AG10803 (cell line): ENCODE results near the gene SH3BGRL2.
A peak's percentile ranks its signal among the peaks of the same experiment; 100 is the strongest.
"Not testable (repeated sequence)": the region's sequence is repeated elsewhere in the genome, so short reads cannot be mapped to it uniquely, and the experiment has no call there.

ENCODE experiments used
- DNase-seq: peaks from one replicate; pipeline ENCODE4 v3.0.0; 2010; ENCODE audit warnings: low read depth
- H3K4me3 ChIP-seq: 2 replicates; pipeline ENCODE4 v1.5.1; 2011; ENCODE audit warnings: mild to moderate bottlenecking, low read length, control low read depth
- TF ChIP-seq, protein P1 (sequence below): conservative IDR thresholded peaks from 2 replicates; pipeline ENCODE4 v1.5.1; 2011; ENCODE audit warnings: mild to moderate bottlenecking, low read length, control low read depth, inconsistent platforms

SH3BGRL2 gene

DNA sequence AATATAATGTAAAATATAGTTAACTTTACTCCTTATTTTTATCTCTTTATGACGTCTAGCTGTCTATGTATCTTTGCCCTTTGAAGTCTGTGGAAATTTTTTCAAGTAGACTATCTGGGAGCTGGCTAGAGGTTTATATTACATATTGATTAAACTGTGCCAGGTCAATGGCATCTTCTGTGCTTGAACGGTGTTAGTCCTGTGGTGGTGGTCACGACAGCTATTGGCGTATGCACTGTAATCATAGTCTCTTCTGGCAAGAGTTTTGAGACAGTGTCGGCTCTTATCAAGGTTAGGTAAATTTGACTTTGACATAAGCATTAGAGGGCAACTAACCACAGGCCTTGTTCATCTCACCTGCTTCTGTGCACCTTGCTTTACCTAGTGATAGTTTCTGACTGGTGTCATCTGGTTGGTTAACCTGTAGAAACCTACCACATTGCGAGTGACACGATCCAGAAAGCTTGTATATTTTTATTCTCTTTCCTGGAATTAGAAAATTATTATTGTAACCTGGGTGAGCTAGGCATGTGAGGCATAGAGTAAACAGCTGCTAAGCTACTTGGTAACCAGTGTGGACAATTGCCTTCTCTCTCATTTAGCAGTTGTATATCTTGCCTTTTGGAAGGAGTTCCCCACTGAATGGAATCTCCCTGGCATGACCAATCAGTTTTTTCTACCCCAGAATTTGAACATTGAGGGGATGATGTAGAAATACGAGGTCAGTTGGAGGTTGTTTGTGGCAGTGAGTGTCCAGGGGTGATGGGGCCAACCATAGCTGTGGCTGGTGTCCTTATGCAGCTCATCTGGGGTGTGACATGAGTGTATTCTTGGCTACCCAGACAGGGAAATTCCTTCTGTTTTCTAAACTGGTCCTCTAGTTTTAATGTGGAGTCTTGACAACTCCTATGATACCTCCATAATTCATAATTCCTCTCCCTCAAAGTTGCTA, 45.9 kb downstream of the SH3BGRL2 start:
- H3K4me3 ChIP-seq, result no peak overlapping the region
- no peak for DNase-seq
- TF ChIP-seq, protein P1, sequence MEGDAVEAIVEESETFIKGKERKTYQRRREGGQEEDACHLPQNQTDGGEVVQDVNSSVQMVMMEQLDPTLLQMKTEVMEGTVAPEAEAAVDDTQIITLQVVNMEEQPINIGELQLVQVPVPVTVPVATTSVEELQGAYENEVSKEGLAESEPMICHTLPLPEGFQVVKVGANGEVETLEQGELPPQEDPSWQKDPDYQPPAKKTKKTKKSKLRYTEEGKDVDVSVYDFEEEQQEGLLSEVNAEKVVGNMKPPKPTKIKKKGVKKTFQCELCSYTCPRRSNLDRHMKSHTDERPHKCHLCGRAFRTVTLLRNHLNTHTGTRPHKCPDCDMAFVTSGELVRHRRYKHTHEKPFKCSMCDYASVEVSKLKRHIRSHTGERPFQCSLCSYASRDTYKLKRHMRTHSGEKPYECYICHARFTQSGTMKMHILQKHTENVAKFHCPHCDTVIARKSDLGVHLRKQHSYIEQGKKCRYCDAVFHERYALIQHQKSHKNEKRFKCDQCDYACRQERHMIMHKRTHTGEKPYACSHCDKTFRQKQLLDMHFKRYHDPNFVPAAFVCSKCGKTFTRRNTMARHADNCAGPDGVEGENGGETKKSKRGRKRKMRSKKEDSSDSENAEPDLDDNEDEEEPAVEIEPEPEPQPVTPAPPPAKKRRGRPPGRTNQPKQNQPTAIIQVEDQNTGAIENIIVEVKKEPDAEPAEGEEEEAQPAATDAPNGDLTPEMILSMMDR, result no peak

DNA sequence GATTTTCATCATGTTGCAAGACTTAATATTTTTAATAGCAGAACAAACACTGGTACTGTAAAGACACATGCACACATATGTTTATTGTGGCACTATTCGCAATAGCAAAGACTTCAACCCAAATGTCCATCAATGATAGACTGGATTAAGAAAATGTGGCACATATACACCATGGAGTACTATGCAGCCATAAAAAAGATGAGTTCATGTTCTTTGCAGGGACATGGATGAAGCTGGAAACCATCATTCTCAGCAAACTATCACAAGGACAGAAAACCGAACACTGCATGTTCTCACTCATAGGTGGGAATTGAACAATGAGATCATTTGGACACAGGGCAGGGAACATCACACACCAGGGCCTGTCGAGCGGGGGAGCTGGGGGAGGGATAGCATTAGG, 51.6 kb downstream of the SH3BGRL2 start:
- DNase-seq, H3K4me3 ChIP-seq: not testable (repeated sequence)

DNA sequence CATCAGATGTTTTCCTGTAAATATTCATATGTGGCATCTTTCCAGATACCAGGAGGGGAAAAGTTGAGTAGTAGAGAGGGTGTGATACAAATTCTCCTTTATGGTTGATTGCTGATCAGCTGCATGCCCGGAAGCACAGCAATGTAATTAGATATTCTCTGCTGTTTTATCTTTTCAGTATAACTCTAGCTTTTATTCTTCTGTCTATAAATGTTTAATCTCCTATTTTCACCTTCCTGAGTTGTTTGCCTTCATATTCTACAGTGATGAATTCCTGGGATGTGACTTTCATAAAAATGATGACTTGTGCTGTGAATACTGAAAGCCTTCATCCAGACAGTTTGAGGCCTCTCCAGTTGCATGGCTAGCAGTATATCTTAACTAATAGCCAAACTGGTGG, 53.7 kb downstream of the SH3BGRL2 start:
- TF ChIP-seq, protein P1, result no peak
- no peak for DNase-seq
- H3K4me3 ChIP-seq, result no peak overlapping the region

DNA sequence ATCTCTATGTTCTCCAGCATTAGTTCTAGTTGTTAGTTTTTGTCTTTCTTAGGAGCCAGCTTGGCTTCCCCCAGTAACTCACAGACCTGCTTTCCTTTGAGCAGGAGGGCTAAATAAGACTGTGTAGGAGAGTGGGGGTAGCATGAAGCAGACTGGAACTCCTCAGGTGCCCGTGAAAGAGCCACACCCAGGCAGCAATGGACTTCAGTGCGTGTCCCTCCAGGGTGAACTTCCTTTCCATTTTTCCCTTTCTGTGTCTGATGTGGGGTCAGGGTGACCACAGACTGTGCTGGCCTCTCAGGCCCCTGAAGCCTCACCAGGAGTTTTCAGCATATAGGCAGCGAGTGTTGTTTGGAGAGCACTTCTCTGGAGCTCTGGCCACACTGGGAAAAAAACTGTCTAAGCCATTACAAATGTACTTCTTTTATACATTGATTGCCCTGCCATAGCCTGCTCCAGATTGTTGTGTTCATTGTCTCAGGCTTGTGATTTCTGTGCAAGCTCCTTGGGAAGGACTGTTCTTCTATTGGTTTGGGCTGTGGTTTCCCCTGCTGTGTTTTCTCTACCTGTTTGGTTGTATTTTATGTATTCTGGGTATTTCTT, 55.7 kb downstream of the SH3BGRL2 start:
- no peak for DNase-seq
- TF ChIP-seq, protein P1, result no peak
- no peak overlapping the region for H3K4me3 ChIP-seq

DNA sequence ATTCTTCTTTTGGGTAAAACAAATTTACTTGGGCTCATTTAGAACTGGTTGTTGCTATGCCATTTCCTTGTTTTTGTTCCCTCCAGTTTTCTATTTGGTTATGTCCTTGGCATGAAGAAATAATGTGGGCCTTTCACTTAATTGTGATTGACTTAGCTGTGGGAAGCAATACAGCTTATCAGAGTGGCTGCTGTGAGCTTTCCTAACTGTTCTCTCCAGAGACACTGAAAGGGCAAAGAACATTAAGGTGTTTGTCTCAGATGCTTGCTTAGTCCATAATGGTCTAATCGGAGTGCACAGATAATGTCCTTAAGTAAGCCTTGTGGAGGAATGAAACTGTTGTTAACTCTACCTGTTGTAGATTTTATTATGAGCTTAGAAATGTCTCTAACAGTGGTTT, 56.6 kb downstream of the SH3BGRL2 start:
- H3K4me3 ChIP-seq, result no peak overlapping the region
- TF ChIP-seq, protein P1, result no peak
- DNase-seq, result no peak

DNA sequence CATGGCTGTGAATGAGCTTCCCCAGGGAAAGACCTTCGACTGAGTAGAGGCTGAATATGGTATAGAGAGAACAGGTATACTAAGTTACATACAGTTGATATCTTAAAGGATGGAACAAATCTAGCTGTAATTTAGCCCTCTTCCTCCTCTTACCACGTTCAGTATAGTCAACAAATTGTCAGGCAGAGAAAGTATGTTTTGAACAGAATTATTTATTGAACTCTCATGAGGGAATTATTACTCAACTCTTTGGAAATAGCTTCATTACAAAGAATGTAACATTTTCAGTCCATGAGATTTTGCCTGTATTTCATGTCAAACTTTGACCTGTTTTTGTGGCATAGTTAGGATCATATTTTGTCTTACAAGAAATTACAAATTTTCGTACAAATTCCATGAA, 63.0 kb downstream of the SH3BGRL2 start:
- TF ChIP-seq, protein P1, result no peak
- no peak overlapping the region for H3K4me3 ChIP-seq
- DNase-seq, result no peak

DNA sequence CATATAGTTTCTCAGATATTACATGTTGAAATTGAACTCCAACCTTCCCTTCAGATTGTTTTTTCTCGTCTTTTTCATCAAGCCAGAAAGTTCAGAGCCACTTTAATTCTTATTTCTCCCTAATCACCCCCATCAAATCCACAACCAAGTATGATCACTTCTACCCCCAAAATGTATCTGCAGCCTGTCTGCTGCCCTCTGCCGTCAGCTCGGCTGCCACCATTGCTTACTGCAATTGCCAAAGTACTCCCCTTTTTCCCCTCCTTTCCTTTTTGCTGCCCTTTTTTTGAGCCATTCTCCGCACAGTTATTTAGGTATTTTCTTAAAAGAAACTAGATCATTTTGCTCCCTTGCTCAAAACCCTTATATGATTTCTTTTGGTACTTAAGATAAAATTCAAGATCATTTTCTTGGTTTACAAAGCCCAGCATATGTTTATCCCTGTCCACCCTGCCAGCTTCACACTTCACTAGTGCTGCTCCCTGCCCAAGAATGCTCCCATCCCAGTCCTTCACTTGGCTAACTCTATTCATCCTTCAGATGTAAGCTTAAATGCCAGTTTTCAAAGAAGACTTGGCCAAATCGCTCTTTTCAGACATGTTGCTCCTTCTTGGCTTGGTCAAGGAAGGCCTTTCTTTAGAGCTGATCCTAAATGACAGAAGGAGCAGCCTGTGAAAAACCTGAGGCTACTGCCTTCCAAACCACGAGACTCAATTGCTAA, 63.7 kb downstream of the SH3BGRL2 start:
- TF ChIP-seq, protein P1, result peak; percentile 49
- H3K4me3 ChIP-seq, result no peak overlapping the region
- peak; percentile 4 for DNase-seq
